Esophagus muscularis mucosa (tissue), 4 donors: ENCODE results near the gene NUDCD2. TPM values are rescaled to one million over a fixed set of nuclear protein-coding genes. Genes with fewer than 3 reads are reported as not detected.

Source experiments
- DNase-seq: peaks from one replicate; pipeline ENCODE4 v3.0.0-alpha.2; 2017; ENCODE audit errors: extremely low spot score
- H3K27ac ChIP-seq, 4 donors: fragments of 200-600 bp; sonication (generic); replicated peaks in 1 of 4; 1 replicate in 3 of 4; 2 replicates in 1 of 4; pipeline ENCODE4 v1.5.1; 2016 to 2019; ENCODE audit warnings: mild to moderate bottlenecking in 1 of 4
- H3K27me3 ChIP-seq, 4 donors: fragments of 200-600 bp; sonication (generic); one replicate each; pipeline versions ENCODE4 v1.5.1 to v1.6.0; 2016 to 2019
- H3K36me3 ChIP-seq, 4 donors: fragments of 200-600 bp; sonication (generic); one replicate each; pipeline ENCODE4 v1.5.1; 2016 to 2019
- H3K4me1 ChIP-seq, 4 donors: fragments of 200-600 bp; sonication (generic); one replicate each; pipeline ENCODE4 v1.5.1; 2016 to 2019
- H3K4me3 ChIP-seq, 4 donors: fragments of 200-600 bp; sonication (generic); 1 replicate in 2 of 4; 2 replicates in 2 of 4; pipeline ENCODE4 v1.5.1; 2016 to 2019; ENCODE audit warnings: mild to moderate bottlenecking in 4 of 4, moderate library complexity in 1 of 4
- H3K9me3 ChIP-seq, 4 donors: fragments of 200-600 bp; sonication (generic); 1 replicate in 3 of 4; 2 replicates in 1 of 4; pipeline ENCODE4 v1.5.1; 2016 to 2019
- EP300 ChIP-seq: sonication (generic); formaldehyde crosslinking; IDR thresholded peaks from one replicate; pipeline ENCODE4 v1.6.1; 2017; ENCODE audit warnings: antibody characterized with exemption
- POLR2A ChIP-seq: fragments of 450-650 bp; IDR thresholded peaks from one replicate; pipeline ENCODE4 v1.6.1; 2017; ENCODE audit warnings: antibody characterized with exemption, moderate library complexity, mild to moderate bottlenecking, low read depth
- POLR2AphosphoS5 ChIP-seq, 2 donors: sonication (generic); formaldehyde crosslinking; IDR thresholded peaks; one replicate each; pipeline ENCODE4 v1.6.1; 2017; ENCODE audit warnings: antibody characterized with exemption in 2 of 2
- WGBS: methylation state at CpG from one replicate; pipeline ENCODE4 v1.1.5; 2018; 5-methylcytosine and 5-hydroxymethylcytosine counted together
- intact Hi-C: fragments of 100-400 bp; cut with DNase I; formaldehyde crosslinking; loops from one replicate; pipeline ENCODE4 v1.15.1; 2023
- total RNA-seq, 4 donors: library from RNA; depleted of rRNA; stranded (reverse); fragments of >200 nt; gene quantifications; one replicate each; pipeline versions ENCODE4 v1.1.0 to v1.2.1, GENCODE V29; 2016
- TF ChIP-seq, protein P1 (sequence below), 3 experiments: fragments of 200-600 bp in 2 of 3; fragments of 450-650 bp in 1 of 3; sonication (generic) in 2 of 3; IDR thresholded peaks; one replicate each; pipeline ENCODE4 v1.5.1; 2017 to 2019; ENCODE audit warnings: antibody characterized with exemption in 3 of 3, mild to moderate bottlenecking in 2 of 3, moderate library complexity in 1 of 3

Gene NUDCD2
- total RNA-seq, 4 donors from 2014 or later: 7.6 to 12.5 (median 9.7) TPM

DNA sequence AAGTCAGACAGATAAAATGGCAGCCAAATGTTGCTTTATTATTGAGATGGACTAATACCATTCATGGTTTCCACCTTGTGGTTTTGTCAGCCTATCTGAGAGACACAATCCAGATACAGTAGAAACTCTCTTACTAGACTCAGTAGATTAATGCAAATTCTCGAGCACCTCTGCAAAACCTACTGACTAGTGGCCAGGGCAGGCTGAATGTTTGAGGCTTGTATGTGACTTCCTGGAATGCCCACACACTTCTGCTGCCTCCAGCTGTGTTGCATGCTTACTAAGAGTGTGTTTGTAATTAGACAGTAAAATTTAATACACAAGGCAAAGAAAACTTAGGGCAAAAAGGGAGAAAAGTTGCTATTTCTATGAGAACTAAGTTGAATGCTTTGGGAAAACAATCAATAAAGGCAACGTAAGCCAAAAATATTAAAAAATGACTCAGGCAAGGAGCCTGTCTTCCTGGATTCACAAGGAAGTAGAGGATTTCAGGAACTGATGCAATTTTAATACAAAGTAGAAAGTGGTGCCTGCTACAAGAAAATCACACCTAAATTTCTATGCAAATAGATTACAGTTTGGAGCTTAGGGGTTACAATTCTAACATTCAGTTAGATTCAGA, 52.8 kb downstream of the NUDCD2 start:
- Histone ChIP-seq H3K4me1 (peaks cover 0 to 12% (median 6%) of the 10 kb centered on the region in 4 donors), H3K27me3 (no peaks in the 10 kb centered on the region), H3K27ac (no peak overlapping the region), H3K4me3 (no peak overlapping the region), H3K36me3 (no peaks in the 10 kb centered on the region), H3K9me3 (no peaks in the 10 kb centered on the region)
- DNase-seq: no peak
- intact Hi-C loops: loop anchor here (5.0 kb wide), 1 partner anchor 1860 kb away; the partner anchor contains the start of gene GABRB2
- WGBS: 42% methylated on average over 2 of the region's 2 CpGs
- TF ChIP-seq POLR2AphosphoS5 (IDR thresholded peaks at IDR 0.05): no peak
- no peak for TF ChIP-seq POLR2A
- TF ChIP-seq EP300: no peak
- TF ChIP-seq, protein P1, sequence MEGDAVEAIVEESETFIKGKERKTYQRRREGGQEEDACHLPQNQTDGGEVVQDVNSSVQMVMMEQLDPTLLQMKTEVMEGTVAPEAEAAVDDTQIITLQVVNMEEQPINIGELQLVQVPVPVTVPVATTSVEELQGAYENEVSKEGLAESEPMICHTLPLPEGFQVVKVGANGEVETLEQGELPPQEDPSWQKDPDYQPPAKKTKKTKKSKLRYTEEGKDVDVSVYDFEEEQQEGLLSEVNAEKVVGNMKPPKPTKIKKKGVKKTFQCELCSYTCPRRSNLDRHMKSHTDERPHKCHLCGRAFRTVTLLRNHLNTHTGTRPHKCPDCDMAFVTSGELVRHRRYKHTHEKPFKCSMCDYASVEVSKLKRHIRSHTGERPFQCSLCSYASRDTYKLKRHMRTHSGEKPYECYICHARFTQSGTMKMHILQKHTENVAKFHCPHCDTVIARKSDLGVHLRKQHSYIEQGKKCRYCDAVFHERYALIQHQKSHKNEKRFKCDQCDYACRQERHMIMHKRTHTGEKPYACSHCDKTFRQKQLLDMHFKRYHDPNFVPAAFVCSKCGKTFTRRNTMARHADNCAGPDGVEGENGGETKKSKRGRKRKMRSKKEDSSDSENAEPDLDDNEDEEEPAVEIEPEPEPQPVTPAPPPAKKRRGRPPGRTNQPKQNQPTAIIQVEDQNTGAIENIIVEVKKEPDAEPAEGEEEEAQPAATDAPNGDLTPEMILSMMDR (IDR thresholded peaks at IDR 0.05): no peak

DNA sequence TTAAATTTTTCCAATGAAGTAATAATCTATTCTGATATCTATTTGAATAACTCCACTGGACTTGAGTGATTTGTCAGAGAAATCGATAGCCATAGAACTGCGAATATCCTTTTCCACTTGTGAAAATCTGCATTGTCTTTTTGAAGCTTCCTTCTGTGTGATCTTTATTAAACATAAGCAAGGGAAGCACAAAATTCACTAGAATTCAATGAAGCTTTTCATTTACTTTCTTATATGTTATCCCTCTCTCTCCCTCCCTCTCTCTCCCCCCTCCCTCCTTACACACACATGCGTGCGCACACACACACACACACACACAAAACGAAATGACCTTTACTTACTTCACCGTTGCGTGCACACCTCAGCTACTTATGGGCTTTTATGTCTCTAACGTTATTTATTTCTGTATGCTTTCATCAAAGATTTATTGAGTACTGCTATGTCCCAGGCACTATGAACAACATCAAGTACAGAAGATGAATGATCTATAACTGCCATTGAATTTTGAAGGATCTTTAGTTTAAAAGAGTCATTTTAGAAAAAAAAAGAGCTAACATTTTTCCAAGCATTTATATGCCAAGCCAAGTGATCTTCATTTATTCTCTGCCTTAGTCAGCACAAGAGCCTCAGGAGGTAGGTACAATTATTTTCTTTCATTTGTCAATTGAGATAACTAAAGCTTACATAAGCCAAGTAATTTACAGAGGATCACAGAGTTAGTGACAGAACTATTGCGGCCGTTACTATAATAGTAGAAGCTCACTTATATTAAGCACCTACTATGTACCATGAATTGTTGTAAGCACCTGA, 55.3 kb downstream of the NUDCD2 start:
- intact Hi-C loops: loop anchor here (5.0 kb wide), 1 partner anchor 1857 kb away; the partner anchor contains the start of gene GABRB2
- peaks cover 0 to 3% (median 0%) of the 10 kb centered on the region in 4 donors for H3K27me3 ChIP-seq
- H3K27ac ChIP-seq: no peak overlapping the region
- 83% methylated on average over 10 of the region's 10 CpGs for WGBS
- no peak for DNase-seq
- H3K36me3 ChIP-seq: no peaks in the 10 kb centered on the region
- H3K9me3 ChIP-seq: no peaks in the 10 kb centered on the region
- H3K4me1 ChIP-seq: peaks cover 0 to 12% (median 6%) of the 10 kb centered on the region in 4 donors
- TF ChIP-seq POLR2AphosphoS5 (IDR thresholded peaks at IDR 0.05): no peak
- no peak for TF ChIP-seq POLR2A
- TF ChIP-seq, protein P1 (IDR thresholded peaks at IDR 0.05): no peak
- TF ChIP-seq EP300: no peak
- no peak overlapping the region for H3K4me3 ChIP-seq

DNA sequence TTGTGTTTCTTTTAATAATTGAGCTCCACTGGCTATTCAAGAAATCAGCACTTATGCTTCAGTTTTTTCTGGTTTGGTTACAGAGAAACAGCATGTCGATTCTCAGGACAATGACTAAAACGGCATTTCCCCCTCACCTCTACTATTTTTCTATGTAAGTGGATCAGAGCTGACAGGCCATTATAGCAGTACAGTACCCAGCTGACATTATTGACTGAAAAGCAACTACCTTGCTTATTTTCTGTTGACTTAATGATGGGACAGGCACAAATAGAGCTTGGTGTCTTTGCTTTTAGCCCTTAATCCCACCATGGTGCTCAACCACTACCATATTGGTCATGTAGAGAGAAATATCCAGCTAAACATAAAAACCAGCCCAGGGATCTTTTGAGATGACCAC, 57.9 kb downstream of the NUDCD2 start:
- WGBS: 84% methylated on average over 2 of the region's 2 CpGs
- TF ChIP-seq, protein P1 (IDR thresholded peaks at IDR 0.05): no peak
- TF ChIP-seq POLR2AphosphoS5 (IDR thresholded peaks at IDR 0.05) (no peak), POLR2A (no peak), EP300 (no peak)
- no peaks in the 10 kb centered on the region for H3K9me3 ChIP-seq

DNA sequence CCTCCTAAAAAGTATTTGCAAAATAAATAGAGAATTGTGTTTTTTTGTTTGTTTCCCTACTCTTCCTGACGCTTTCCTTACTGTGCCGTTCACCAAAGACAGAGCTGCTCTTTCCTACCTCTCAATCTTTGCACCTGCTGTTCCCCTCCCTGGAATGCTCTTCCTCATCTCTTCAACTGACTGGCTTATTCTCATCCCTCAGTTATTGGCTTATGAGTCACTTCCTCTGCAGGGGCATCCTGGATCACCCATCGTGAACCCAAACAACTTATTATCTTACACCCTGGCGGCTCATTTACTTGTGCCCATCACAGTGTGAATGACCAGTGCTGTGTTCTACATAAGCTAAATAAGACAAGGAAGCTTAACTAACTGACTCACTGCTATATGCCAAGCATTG, 58.6 kb downstream of the NUDCD2 start:
- H3K27me3 ChIP-seq: peaks cover 0 to 3% (median 0%) of the 10 kb centered on the region in 4 donors
- no peak overlapping the region for H3K27ac ChIP-seq
- no peaks in the 10 kb centered on the region for H3K4me1 ChIP-seq
- no peaks in the 10 kb centered on the region for H3K36me3 ChIP-seq
- intact Hi-C loops: no loop called here
- WGBS: 77% methylated on average over 4 of the region's 4 CpGs
- H3K9me3 ChIP-seq: no peaks in the 10 kb centered on the region
- TF ChIP-seq, protein P1 (IDR thresholded peaks at IDR 0.05): no peak
- TF ChIP-seq EP300 (no peak), POLR2AphosphoS5 (IDR thresholded peaks at IDR 0.05) (no peak), POLR2A (no peak)
- H3K4me3 ChIP-seq: no peak overlapping the region
- DNase-seq: no peak

More for the DNA sequence above, 57.9 kb downstream of the NUDCD2 start:
- Histone ChIP-seq H3K27me3 (peaks cover 0 to 3% (median 0%) of the 10 kb centered on the region in 4 donors), H3K27ac (no peak overlapping the region), H3K36me3 (no peaks in the 10 kb centered on the region), H3K4me3 (no peak overlapping the region), H3K4me1 (no peaks in the 10 kb centered on the region)
- intact Hi-C loops: no loop called here
- no peak for DNase-seq
